Osteoblast (primary cell): Measurements from ENCODE around the gene WDR45. TPM values are rescaled to one million over a fixed set of nuclear protein-coding genes. Genes with fewer than 3 reads are reported as not detected.
"Not testable (repeated sequence)": the region's sequence is repeated elsewhere in the genome, so short reads cannot be mapped to it uniquely, and the experiment has no call there.

Experiments used
- DNase-seq: peaks from one replicate; pipeline ENCODE4 v3.0.0; 2011; ENCODE audit warnings: low spot score, mixed read lengths; ENCODE audit not compliant: insufficient read length; ENCODE audit errors: missing footprints
- H2AFZ ChIP-seq: 2 replicates; pipeline ENCODE4 v1.6.0; 2011; ENCODE audit warnings: mild to moderate bottlenecking, low read length
- H3K27ac ChIP-seq: 2 replicates; pipeline ENCODE4 v1.5.1; 2011; ENCODE audit warnings: mild to moderate bottlenecking, low read depth, low read length, moderate library complexity
- H3K27me3 ChIP-seq: 2 replicates; pipeline ENCODE4 v1.6.0; 2012; ENCODE audit warnings: mild to moderate bottlenecking, control low read depth, inconsistent platforms, low read length, moderate library complexity; ENCODE audit not compliant: insufficient read depth
- H3K36me3 ChIP-seq: 2 replicates; pipeline ENCODE4 v1.5.1; 2011; ENCODE audit warnings: mild to moderate bottlenecking, low read length, control low read depth, moderate library complexity; ENCODE audit not compliant: insufficient read depth
- H3K4me1 ChIP-seq: 2 replicates; pipeline ENCODE4 v1.5.1; 2011; ENCODE audit warnings: mild to moderate bottlenecking, low read length, control low read depth, moderate library complexity; ENCODE audit not compliant: insufficient read depth
- H3K4me2 ChIP-seq: 2 replicates; pipeline ENCODE4 v1.6.0; 2011; ENCODE audit warnings: mild to moderate bottlenecking, low read length; ENCODE audit not compliant: insufficient read depth
- H3K4me3 ChIP-seq: fragments of 200-600 bp; sonication (generic); 3 replicates; pipeline ENCODE4 v1.5.1; 2012; ENCODE audit warnings: mild to moderate bottlenecking, low read length, inconsistent platforms; ENCODE audit not compliant: insufficient read depth
- H3K79me2 ChIP-seq: 2 replicates; pipeline ENCODE4 v1.6.0; 2012; ENCODE audit warnings: mild to moderate bottlenecking, low read length, control low read depth, inconsistent platforms; ENCODE audit not compliant: insufficient read depth
- H3K9me3 ChIP-seq: 2 replicates; pipeline ENCODE4 v1.5.1; 2011; ENCODE audit warnings: low read depth, low read length, control low read depth
- H4K20me1 ChIP-seq: 2 replicates; pipeline ENCODE4 v1.6.0; 2012; ENCODE audit warnings: mild to moderate bottlenecking, low read length, control low read depth; ENCODE audit not compliant: insufficient read depth
- CTCF ChIP-seq: IDR thresholded peaks from 2 replicates; pipeline ENCODE4 v1.5.1; 2011; ENCODE audit warnings: mild to moderate bottlenecking, low read depth, low read length, moderate library complexity; ENCODE audit errors: extremely low read depth
- total RNA-seq: library from RNA; depleted of rRNA; stranded (reverse); fragments of >200 nt; gene quantifications from 2 replicates; pipeline ENCODE4 v1.2.3, GENCODE V29; 2012

The WDR45 gene
- 86.5 and 97.5 TPM in 2 replicates for total RNA-seq

- TF ChIP-seq CTCF = no peak
- no peaks in the 10 kb centered on the region for H3K9me3 ChIP-seq
- no peaks in the 10 kb centered on the region for H3K4me1 ChIP-seq
- peak within 1 kb of the TSS; percentile 79 for H3K4me3 ChIP-seq
- H3K27ac ChIP-seq = peak within 1 kb of the TSS; percentile 75
- H2AFZ ChIP-seq = peak within 1 kb of the TSS; percentile 61
- H3K27me3 ChIP-seq = no peaks in the 10 kb centered on the region
- peaks cover 10% of the 10 kb centered on the region for H3K79me2 ChIP-seq
- peak within 1 kb of the TSS; percentile 86 for H3K4me2 ChIP-seq
- DNase-seq = peak; percentile 97
- H4K20me1 ChIP-seq = no peaks in the 10 kb centered on the region
- H3K36me3 ChIP-seq = peaks cover 3% of the 10 kb centered on the region
Observed at GRCh38 chrX:49079489-49080428, at the start of gene WDR45. Gene WDR45, minus strand, starts transcription at chrX:49079887. Its CDS starts 1,792 bp downstream, at chrX:49078095.

- Histone ChIP-seq H3K79me2 (no peaks in the 10 kb centered on the region), H3K4me3 (no peak overlapping the region), H3K4me2 (no peak overlapping the region), H4K20me1 (no peaks in the 10 kb centered on the region), H2AFZ (no peak overlapping the region), H3K27me3 (no peaks in the 10 kb centered on the region), H3K27ac (no peak overlapping the region), H3K36me3 (no peaks in the 10 kb centered on the region), H3K9me3 (no peaks in the 10 kb centered on the region), H3K4me1 (no peaks in the 10 kb centered on the region)
- no peak for DNase-seq
- TF ChIP-seq CTCF = no peak
Observed at GRCh38 chrX:49129427-49129826, 49.7 kb upstream of the WDR45 start.

- H3K79me2 ChIP-seq, H2AFZ ChIP-seq, H4K20me1 ChIP-seq, H3K4me1 ChIP-seq, H3K9me3 ChIP-seq, H3K4me3 ChIP-seq, H3K27me3 ChIP-seq, DNase-seq, H3K36me3 ChIP-seq, H3K27ac ChIP-seq, H3K4me2 ChIP-seq: not testable (repeated sequence)
Observed at GRCh38 chrX:49127742-49128258, 48.1 kb upstream of the WDR45 start.

- Histone ChIP-seq H3K36me3 (no peaks in the 10 kb centered on the region), H3K4me1 (peaks cover 5% of the 10 kb centered on the region), H3K9me3 (no peaks in the 10 kb centered on the region), H3K27me3 (no peaks in the 10 kb centered on the region), H3K4me3 (peak overlapping the region; percentile 81), H4K20me1 (no peaks in the 10 kb centered on the region), H2AFZ (no peak overlapping the region), H3K4me2 (peak overlapping the region; percentile 70), H3K27ac (peak overlapping the region; percentile 77), H3K79me2 (peaks cover 19% of the 10 kb centered on the region)
- no peak for TF ChIP-seq CTCF
- DNase-seq = no peak
Observed at GRCh38 chrX:49122499-49122898, 42.8 kb upstream of the WDR45 start.
